ENCODE data around the gene SETD2.

The SETD2 gene

GRCh38 chr3:47158208-47158607 lies 5.7 kb downstream of the SETD2 start:
- Histone ChIP-seq H3K27me3 (ENCODE audit: insufficient read depth, poor library complexity, severe bottlenecking) (no peaks in the 10 kb centered on the region), H3K27ac (replicated peaks) (no peak overlapping the region), H3K4me3 (replicated peaks; ENCODE audit: insufficient read depth, low read length) (no peak overlapping the region)
- TF ChIP-seq SPI1 (IDR thresholded peaks at IDR 0.05; ENCODE audit: borderline replicate concordance, low read depth) (no peak), GABPA (IDR thresholded peaks at IDR 0.05; ENCODE audit: low read depth) (no peak), POLR2AphosphoS5 (IDR thresholded peaks at IDR 0.05; ENCODE audit: low read depth) (no peak), CTCF (IDR thresholded peaks at IDR 0.05; ENCODE audit: insufficient read depth, low read length) (no peak)
- TF ChIP-seq, protein P1, sequence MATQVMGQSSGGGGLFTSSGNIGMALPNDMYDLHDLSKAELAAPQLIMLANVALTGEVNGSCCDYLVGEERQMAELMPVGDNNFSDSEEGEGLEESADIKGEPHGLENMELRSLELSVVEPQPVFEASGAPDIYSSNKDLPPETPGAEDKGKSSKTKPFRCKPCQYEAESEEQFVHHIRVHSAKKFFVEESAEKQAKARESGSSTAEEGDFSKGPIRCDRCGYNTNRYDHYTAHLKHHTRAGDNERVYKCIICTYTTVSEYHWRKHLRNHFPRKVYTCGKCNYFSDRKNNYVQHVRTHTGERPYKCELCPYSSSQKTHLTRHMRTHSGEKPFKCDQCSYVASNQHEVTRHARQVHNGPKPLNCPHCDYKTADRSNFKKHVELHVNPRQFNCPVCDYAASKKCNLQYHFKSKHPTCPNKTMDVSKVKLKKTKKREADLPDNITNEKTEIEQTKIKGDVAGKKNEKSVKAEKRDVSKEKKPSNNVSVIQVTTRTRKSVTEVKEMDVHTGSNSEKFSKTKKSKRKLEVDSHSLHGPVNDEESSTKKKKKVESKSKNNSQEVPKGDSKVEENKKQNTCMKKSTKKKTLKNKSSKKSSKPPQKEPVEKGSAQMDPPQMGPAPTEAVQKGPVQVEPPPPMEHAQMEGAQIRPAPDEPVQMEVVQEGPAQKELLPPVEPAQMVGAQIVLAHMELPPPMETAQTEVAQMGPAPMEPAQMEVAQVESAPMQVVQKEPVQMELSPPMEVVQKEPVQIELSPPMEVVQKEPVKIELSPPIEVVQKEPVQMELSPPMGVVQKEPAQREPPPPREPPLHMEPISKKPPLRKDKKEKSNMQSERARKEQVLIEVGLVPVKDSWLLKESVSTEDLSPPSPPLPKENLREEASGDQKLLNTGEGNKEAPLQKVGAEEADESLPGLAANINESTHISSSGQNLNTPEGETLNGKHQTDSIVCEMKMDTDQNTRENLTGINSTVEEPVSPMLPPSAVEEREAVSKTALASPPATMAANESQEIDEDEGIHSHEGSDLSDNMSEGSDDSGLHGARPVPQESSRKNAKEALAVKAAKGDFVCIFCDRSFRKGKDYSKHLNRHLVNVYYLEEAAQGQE (IDR thresholded peaks at IDR 0.05; ENCODE audit: insufficient replicate concordance, low read depth): no peak
- no peak for DNase-seq (ENCODE audit: low read depth in 1 of 2, low spot score in 1 of 2)

DNA sequence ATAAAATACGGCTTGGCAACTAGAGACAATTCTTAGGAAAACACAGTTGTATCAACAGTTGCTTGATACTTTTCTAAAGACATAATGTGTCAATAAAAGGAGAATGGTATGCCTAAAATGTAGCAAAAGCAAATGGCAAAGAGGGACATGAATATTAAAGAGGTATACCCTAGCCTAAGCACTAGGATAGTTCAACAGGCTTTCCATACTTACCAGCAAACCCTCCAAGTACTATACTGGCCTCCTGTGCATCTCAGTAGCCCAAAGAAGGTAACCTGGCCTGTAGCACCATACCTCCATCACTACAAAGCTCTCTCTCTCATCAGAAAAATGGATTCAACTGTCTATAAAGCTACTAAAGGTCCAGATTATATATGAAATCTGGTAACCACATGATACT lies 7.5 kb downstream of the SETD2 start:
- no peak overlapping the region for H3K4me3 ChIP-seq (replicated peaks; ENCODE audit: insufficient read depth, low read length)
- no peak for DNase-seq (ENCODE audit: low read depth in 1 of 2, low spot score in 1 of 2)
- H3K27ac ChIP-seq (replicated peaks): no peak overlapping the region
- TF ChIP-seq GABPA (IDR thresholded peaks at IDR 0.05; ENCODE audit: low read depth) (no peak), CTCF (IDR thresholded peaks at IDR 0.05; ENCODE audit: insufficient read depth, low read length) (no peak), SPI1 (IDR thresholded peaks at IDR 0.05; ENCODE audit: borderline replicate concordance, low read depth) (no peak), POLR2AphosphoS5 (IDR thresholded peaks at IDR 0.05; ENCODE audit: low read depth) (no peak)
- TF ChIP-seq, protein P1 (IDR thresholded peaks at IDR 0.05; ENCODE audit: insufficient replicate concordance, low read depth): no peak
- H3K27me3 ChIP-seq (ENCODE audit: insufficient read depth, poor library complexity, severe bottlenecking): no peaks in the 10 kb centered on the region

DNA sequence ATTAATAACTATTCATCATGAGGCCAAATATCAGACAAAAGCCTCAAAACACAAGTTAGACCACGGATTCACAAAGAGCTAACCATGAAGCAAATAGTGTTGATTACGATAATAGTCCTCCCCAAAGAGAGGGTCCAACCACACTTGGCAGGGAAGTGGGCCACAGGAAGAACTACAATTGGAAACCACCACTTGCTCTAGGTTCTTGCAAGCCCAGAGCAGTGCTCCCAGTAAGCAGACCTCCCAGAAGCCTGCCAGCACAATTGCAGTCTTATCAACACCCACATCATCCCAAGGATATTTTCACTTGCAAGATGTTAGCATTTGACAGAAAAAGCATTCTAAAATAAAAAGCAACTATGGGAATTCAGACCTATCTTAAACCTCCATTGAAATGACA lies 11.3 kb downstream of the SETD2 start:
- Histone ChIP-seq H3K27me3 (ENCODE audit: insufficient read depth, poor library complexity, severe bottlenecking) (no peaks in the 10 kb centered on the region), H3K4me3 (replicated peaks; ENCODE audit: insufficient read depth, low read length) (no peak overlapping the region), H3K27ac (replicated peaks) (no peak overlapping the region)
- DNase-seq (ENCODE audit: low read depth in 1 of 2, low spot score in 1 of 2): no peak
- TF ChIP-seq CTCF (IDR thresholded peaks at IDR 0.05; ENCODE audit: insufficient read depth, low read length) (no peak), GABPA (IDR thresholded peaks at IDR 0.05; ENCODE audit: low read depth) (no peak), SPI1 (IDR thresholded peaks at IDR 0.05; ENCODE audit: borderline replicate concordance, low read depth) (no peak), POLR2AphosphoS5 (IDR thresholded peaks at IDR 0.05; ENCODE audit: low read depth) (no peak)
- TF ChIP-seq, protein P1 (IDR thresholded peaks at IDR 0.05; ENCODE audit: insufficient replicate concordance, low read depth): no peak

All from HL-60 (cell line).